CD4-positive, alpha-beta T cell treated with Interleukin-21 for 1 hour (primary cell): Measurements from ENCODE around the gene EDC4.
"Not testable (repeated sequence)": the region's sequence is repeated elsewhere in the genome, so short reads cannot be mapped to it uniquely, and the experiment has no call there.

Experiments used
- DNase-seq: peaks from one replicate; pipeline ENCODE4 v3.0.0-alpha.2; 2020

Gene EDC4

GRCh38 chr16:67847064-67847861 lies 25.6 kb upstream of the EDC4 start, which contains the start of gene CENPT:
CENPT (minus strand) TSS chr16:67847693; CDS start chr16:67833859, 13,834 bp downstream.
- no peak for DNase-seq

- DNase-seq, result no peak
Observed at GRCh38 chr16:67848118-67848517, 24.7 kb upstream of the EDC4 start.

GRCh38 chr16:67853670-67854069 lies 19.2 kb upstream of the EDC4 start:
- no peak for DNase-seq

GRCh38 chr16:67855789-67856188 lies 17.1 kb upstream of the EDC4 start:
- no peak for DNase-seq

- no peak for DNase-seq
Observed at GRCh38 chr16:67856927-67857546, 15.8 kb upstream of the EDC4 start.

- peak; percentile 37 for DNase-seq
Observed at GRCh38 chr16:67857547-67858233, 15.2 kb upstream of the EDC4 start.

- DNase-seq, result no peak
Observed at GRCh38 chr16:67858500-67858899, 14.4 kb upstream of the EDC4 start.

GRCh38 chr16:67860589-67861398 lies 12.1 kb upstream of the EDC4 start:
- no peak for DNase-seq

GRCh38 chr16:67861877-67862276 lies 11.0 kb upstream of the EDC4 start:
- no peak for DNase-seq

- no peak for DNase-seq
Observed at GRCh38 chr16:67862623-67863583, 9.9 kb upstream of the EDC4 start.

- not testable (repeated sequence) for DNase-seq
Observed at GRCh38 chr16:67864044-67864443, 8.8 kb upstream of the EDC4 start.

- DNase-seq, result no peak
Observed at GRCh38 chr16:67864594-67864993, 8.3 kb upstream of the EDC4 start.

- peak; percentile 35 for DNase-seq
Observed at GRCh38 chr16:67865318-67865717, 7.5 kb upstream of the EDC4 start.

GRCh38 chr16:67868290-67868689 lies 4.6 kb upstream of the EDC4 start:
- no peak for DNase-seq

- no peak for DNase-seq
Observed at GRCh38 chr16:67869653-67870052, 3.2 kb upstream of the EDC4 start.

- no peak for DNase-seq
Observed at GRCh38 chr16:67871256-67871655, 1.6 kb upstream of the EDC4 start.

- DNase-seq, result no peak
Observed at GRCh38 chr16:67872131-67872630, 671 bp upstream of the EDC4 start.

GRCh38 chr16:67873435-67874370 lies 851 bp downstream of the EDC4 start:
- DNase-seq, result no peak

GRCh38 chr16:67874372-67874771 lies 1.5 kb downstream of the EDC4 start:
- DNase-seq, result no peak

GRCh38 chr16:67877064-67877463 lies 4.2 kb downstream of the EDC4 start:
- DNase-seq, result no peak
